Measurements from ENCODE around the gene IL31.
"Not testable (repeated sequence)": the region's sequence is repeated elsewhere in the genome, so short reads cannot be mapped to it uniquely, and the experiment has no call there.

IL31 gene

GRCh38 chr12:122183588-122183940 lies 9.5 kb upstream of the IL31 start:
- TF ChIP-seq CTCF (IDR thresholded peaks at IDR 0.05; ENCODE audit: insufficient read depth, missing control alignments) = no peak
- DNase-seq (ENCODE audit: insufficient read length, low spot score) (no peak), FAIRE-seq (no peak)

DNA sequence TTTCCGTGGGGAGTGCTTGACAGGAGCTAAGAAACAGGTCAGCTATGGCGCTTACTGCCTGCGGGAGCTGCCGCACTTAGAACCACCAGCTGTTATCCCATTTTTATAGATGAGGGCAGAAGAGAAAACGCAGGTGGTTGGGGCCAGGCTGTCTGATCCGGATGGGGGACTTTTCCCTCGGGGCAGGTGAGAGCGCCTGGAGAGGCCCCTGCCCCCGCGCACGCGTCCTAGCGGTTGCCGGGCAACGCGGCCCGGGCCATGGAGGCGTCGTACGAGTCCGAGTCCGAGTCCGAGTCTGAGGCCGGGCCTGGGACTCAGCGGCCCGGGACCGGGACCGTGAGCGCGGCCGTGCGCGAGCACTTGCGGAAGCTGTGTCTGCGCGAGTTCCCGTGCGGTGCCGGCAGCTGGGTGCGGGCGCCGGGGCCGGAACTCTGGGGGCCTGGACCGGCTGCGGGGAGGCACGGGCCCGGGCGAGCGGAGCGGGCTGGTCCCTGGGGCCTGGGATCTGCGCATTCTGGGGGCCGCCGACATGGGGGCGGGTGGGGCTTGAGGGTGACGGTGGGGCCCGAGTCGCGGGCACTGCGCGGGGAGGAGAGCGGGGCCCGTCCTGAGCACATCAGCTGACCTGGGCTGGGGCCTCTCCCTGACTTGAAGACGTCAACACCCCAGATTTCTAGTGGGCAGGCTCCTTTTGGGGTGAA lies 9.0 kb upstream of the IL31 start, which contains the start of gene LRRC43:
LRRC43 (plus strand) TSS at position 237 of the 701 bp plus-strand sequence; CDS start at position 259, 22 bp downstream.
- FAIRE-seq (no peak), DNase-seq (ENCODE audit: insufficient read length, low spot score) (peak; percentile 70)
- TF ChIP-seq CTCF (IDR thresholded peaks at IDR 0.05; ENCODE audit: insufficient read depth, missing control alignments) = no peak

- FAIRE-seq; DNase-seq (ENCODE audit: insufficient read length, low spot score): not testable (repeated sequence)
Measured at GRCh38 chr12:122176473-122176872, 2.5 kb upstream of the IL31 start.

GRCh38 chr12:122172262-122172939 lies 1.6 kb downstream of the IL31 start:
- FAIRE-seq = no peak

DNA sequence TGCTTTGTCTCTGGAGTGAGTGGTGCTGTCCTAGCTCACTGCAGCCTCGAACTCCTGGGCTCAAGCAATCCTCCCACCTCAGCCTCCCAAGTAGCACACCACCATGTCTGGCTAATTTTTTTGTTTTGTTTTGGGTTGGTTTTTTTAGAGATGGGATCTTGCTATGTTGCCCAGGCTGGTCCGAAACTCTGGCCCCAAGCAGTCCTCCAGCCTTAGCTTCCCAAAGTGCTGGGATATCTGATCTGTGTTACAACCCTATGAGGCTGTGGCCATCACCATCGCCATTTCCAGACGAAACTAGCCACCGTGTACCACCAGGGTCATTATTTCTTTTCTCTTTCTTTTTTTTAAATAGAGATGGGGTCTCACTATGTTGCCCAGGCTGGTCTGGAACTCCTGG lies 2.6 kb downstream of the IL31 start:
- DNase-seq (ENCODE audit: insufficient read length, low spot score) = no peak
- no peak for TF ChIP-seq CTCF (IDR thresholded peaks at IDR 0.05; ENCODE audit: insufficient read depth, missing control alignments)
- no peak for FAIRE-seq

More at GRCh38 chr12:122172262-122172939, 1.6 kb downstream of the IL31 start:
- TF ChIP-seq CTCF (IDR thresholded peaks at IDR 0.05; ENCODE audit: insufficient read depth, missing control alignments) = no peak
- no peak for DNase-seq (ENCODE audit: insufficient read length, low spot score)

DNA sequence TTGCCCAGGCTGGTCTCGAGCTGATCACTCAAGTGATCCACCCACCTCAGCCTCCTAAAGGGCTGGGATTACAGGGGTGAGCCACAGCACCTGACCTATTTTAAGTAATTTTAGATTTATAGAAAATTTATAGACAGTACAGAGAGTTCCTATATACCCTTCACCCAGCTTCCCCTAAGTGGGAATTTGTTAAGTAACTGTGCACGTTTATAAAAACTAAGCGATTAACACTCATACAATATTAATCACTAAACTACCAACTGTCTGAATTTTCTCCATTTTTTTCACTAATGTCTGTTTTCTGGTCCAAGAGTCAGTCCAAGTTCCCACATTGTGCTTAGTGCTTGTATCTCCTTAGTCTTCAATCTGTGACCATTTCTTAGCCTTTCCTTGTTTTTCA lies 5.5 kb downstream of the IL31 start:
- FAIRE-seq = no peak
- no peak for DNase-seq (ENCODE audit: insufficient read length, low spot score)
- no peak for TF ChIP-seq CTCF (IDR thresholded peaks at IDR 0.05; ENCODE audit: insufficient read depth, missing control alignments)

GRCh38 chr12:122167356-122167925 lies 6.6 kb downstream of the IL31 start:
- TF ChIP-seq CTCF (IDR thresholded peaks at IDR 0.05; ENCODE audit: insufficient read depth, missing control alignments) = no peak
- no peak for FAIRE-seq

More at GRCh38 chr12:122167356-122167925, 6.6 kb downstream of the IL31 start:
- DNase-seq (ENCODE audit: insufficient read length, low spot score) = no peak
